GM06990 (cell line): Measurements from ENCODE around the gene BTBD18.
"Not testable (repeated sequence)": the region's sequence is repeated elsewhere in the genome, so short reads cannot be mapped to it uniquely, and the experiment has no call there.

Experiments used
- DNase-seq: peaks from one replicate; pipeline ENCODE4 v3.0.0-alpha.2; 2011; ENCODE audit not compliant: insufficient read length; ENCODE audit errors: extremely low read depth
- H3K27me3 ChIP-seq: replicated peaks from 2 replicates; pipeline ENCODE4 v1.6.0; 2011; ENCODE audit warnings: low read length; ENCODE audit not compliant: control insufficient read depth, insufficient read depth
- H3K36me3 ChIP-seq: 2 replicates; pipeline ENCODE4 v1.5.1; 2011; ENCODE audit warnings: low read length; ENCODE audit not compliant: control insufficient read depth, insufficient read depth
- H3K4me3 ChIP-seq: replicated peaks from 2 replicates; pipeline ENCODE4 v1.5.1; 2011; ENCODE audit warnings: low read depth, mild to moderate bottlenecking, control low read depth, low read length
- TF ChIP-seq, protein P1 (sequence below): IDR thresholded peaks from 2 replicates; pipeline ENCODE4 v1.5.1; 2011; ENCODE audit warnings: low read length, control low read depth, mild to moderate bottlenecking, inconsistent platforms; ENCODE audit not compliant: insufficient read depth, poor library complexity, severe bottlenecking

BTBD18 gene

DNA sequence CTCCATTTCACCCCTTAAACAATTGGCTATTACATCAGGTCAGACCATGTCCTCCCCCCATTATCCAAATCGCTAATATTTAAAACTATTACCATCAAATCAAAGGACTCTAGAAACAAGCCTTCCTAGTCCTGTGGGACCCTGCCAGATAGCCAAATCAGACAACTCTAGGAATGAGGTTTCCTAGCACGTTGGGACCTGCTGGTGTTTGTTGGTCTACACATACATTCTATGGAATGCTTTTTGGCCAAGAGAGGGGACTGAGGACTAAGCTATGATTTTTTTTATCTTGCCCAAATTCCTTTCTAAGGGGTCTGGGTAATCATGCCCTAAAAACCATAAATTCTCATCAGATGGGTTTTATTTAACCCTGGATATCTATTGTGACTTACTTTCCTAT, 24.4 kb downstream of the BTBD18 start:
- TF ChIP-seq, protein P1, sequence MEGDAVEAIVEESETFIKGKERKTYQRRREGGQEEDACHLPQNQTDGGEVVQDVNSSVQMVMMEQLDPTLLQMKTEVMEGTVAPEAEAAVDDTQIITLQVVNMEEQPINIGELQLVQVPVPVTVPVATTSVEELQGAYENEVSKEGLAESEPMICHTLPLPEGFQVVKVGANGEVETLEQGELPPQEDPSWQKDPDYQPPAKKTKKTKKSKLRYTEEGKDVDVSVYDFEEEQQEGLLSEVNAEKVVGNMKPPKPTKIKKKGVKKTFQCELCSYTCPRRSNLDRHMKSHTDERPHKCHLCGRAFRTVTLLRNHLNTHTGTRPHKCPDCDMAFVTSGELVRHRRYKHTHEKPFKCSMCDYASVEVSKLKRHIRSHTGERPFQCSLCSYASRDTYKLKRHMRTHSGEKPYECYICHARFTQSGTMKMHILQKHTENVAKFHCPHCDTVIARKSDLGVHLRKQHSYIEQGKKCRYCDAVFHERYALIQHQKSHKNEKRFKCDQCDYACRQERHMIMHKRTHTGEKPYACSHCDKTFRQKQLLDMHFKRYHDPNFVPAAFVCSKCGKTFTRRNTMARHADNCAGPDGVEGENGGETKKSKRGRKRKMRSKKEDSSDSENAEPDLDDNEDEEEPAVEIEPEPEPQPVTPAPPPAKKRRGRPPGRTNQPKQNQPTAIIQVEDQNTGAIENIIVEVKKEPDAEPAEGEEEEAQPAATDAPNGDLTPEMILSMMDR: no peak
- Histone ChIP-seq H3K4me3 (no peak overlapping the region), H3K27me3 (no peaks in the 10 kb centered on the region), H3K36me3 (no peaks in the 10 kb centered on the region; the same call in 1 of the 2 replicates)
- no peak for DNase-seq

DNA sequence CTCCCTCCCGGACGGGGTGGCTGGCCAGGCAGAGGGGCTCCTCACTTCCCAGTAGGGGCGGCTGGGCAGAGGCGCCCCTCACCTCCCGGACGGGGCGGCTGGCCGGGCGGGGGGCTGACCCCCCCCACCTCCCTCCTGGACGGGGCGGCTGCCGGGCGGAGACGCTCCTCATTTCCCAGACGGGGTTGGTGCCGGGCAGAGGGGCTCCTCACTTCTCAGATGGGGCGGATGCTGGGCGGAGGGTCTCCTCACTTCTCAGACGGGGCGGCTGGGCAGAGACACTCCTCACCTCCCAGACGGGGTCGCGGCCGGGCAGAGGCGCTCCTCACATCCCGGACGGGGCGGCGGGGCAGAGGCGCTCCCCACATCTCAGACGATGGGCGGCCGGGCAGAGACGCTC, 34.9 kb downstream of the BTBD18 start:
- not testable (repeated sequence) for H3K36me3 ChIP-seq, H3K27me3 ChIP-seq, H3K4me3 ChIP-seq, DNase-seq

DNA sequence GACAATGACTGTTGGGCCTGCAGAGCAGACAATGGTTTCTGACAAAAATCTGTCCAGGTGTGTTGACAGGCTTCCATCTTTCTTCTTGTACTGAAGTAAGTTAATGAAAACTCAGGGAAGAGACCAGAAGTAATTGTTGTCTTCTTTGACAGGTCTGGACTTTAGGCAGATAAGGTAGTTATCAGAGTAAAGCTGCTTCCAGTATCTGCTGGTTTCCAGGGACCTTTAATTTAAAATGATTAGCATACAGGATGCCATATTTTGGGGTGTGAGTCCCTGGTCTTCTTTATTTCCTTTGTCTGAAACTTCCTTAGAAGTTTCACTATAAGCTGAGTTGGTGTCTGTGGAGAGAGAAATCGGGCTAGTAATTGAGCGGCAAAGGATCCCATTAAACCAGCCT, 37.8 kb downstream of the BTBD18 start:
- no peaks in the 10 kb centered on the region for H3K27me3 ChIP-seq
- TF ChIP-seq, protein P1: no peak
- H3K36me3 ChIP-seq: peaks cover 1% of the 10 kb centered on the region
- DNase-seq: no peak
- peak overlapping the region; percentile 99 for H3K4me3 ChIP-seq

DNA sequence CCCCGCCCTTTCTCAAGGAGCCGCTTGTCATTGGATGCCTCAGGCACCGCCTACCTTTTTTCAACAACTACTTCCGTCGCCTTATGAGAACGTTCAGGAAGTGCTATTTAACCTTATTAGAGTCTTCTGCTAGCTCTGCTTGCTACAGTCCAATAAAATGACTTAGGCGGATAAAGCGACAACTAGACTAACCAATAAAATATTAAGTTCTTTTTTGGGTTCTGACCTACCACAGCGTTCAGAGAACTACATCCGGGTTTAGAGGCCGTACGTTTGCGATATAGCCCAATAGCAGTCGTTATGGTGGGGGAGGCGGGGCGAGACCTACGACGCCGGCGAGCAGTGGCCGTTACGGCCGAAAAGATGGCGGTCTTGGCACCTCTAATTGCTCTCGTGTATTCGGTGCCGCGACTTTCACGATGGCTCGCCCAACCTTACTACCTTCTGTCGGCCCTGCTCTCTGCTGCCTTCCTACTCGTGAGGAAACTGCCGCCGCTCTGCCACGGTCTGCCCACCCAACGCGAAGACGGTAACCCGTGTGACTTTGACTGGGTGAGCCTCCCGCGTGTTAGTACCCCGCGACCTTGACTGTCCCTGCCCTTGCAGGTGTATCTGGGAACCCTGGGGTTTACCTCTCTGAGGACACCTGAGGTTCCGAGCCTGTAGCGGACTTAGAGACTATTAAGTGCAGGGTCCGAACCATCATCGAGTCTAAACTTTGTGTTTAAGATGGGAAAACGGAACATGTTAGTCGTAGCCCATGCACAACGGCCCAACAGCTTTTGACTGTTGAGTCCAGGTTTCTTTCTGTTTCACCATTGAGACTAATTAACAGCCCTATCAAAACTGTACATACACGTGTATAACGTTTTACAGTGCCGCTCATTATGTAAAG, 39.1 kb downstream of the BTBD18 start, which contains the start of gene TMX2:
TMX2 (plus strand) TSS at position 338 of the 895 bp plus-strand sequence; CDS start at position 364, 26 bp downstream.
- no peaks in the 10 kb centered on the region for H3K36me3 ChIP-seq
- peak; percentile 92 for DNase-seq
- H3K4me3 ChIP-seq: peak within 1 kb of the TSS; percentile 99
- no peaks in the 10 kb centered on the region for H3K27me3 ChIP-seq
- TF ChIP-seq, protein P1: no peak

DNA sequence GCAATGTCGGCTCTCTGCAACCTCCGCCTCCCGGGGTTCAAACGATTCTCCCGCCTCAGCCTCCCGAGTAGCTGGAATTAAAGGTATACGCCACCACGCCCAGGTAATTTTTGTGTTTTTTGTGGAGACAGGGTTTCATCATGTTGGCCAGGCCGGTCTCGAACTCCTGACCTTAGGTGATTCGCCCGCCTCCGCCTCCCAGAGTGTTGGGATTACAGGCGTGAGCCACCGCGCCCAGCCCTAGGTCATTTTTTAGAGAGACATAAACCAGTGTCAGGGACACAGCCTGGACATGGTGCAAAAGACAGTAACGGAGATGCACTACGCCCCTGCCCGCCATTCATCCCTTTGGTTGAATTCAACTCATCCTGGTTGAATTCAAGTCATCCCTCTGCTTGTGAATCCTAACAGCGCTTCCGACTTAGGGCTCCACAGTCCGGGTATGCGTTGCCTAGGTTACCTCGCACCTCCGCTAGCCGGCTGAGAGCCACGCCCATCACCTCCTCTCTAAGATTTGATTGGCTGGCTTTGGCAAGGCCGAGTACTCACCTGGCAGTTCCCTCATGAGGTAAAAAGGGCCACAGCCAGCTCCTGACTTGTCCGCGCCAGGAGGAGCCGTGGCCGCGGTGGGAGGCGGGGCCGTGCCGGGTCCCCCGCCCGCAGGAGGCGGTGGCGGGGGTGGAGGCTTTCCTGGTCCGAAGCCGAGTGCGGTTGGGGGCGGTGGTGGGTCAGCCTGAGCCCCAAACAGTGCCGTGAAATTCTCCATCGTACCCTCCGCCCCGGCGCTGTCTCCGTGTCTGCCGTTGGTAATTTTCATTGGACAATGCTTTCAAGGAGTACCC, 40.0 kb downstream of the BTBD18 start, which contains the start of gene MED19:
MED19 (minus strand) TSS at position 802 of the 842 bp plus-strand sequence; CDS start at position 766, 36 bp downstream.
- no peaks in the 10 kb centered on the region for H3K36me3 ChIP-seq
- H3K4me3 ChIP-seq: peak within 1 kb of the TSS; percentile 99
- TF ChIP-seq, protein P1: no peak
- H3K27me3 ChIP-seq: no peaks in the 10 kb centered on the region
- DNase-seq: peak; percentile 87
